ENCODE results near the gene RNU4-1.
A peak's percentile ranks its signal among the peaks of the same experiment; 100 is the strongest.
"Not testable (repeated sequence)": the region's sequence is repeated elsewhere in the genome, so short reads cannot be mapped to it uniquely, and the experiment has no call there.

Gene RNU4-1

GRCh38 chr12:120258323-120258896 lies 34.6 kb downstream of the RNU4-1 start:
- no peak for DNase-seq (ENCODE audit: low read depth in 3 of 3)

GRCh38 chr12:120257041-120257821 lies 35.8 kb downstream of the RNU4-1 start:
- DNase-seq (ENCODE audit: low read depth in 3 of 3): no peak

GRCh38 chr12:120254809-120255208 lies 38.2 kb downstream of the RNU4-1 start:
- DNase-seq (ENCODE audit: low read depth in 3 of 3): no peak

- not testable (repeated sequence) for DNase-seq (ENCODE audit: low read depth in 3 of 3)
Observed at GRCh38 chr12:120253313-120253712, 39.7 kb downstream of the RNU4-1 start.

DNA sequence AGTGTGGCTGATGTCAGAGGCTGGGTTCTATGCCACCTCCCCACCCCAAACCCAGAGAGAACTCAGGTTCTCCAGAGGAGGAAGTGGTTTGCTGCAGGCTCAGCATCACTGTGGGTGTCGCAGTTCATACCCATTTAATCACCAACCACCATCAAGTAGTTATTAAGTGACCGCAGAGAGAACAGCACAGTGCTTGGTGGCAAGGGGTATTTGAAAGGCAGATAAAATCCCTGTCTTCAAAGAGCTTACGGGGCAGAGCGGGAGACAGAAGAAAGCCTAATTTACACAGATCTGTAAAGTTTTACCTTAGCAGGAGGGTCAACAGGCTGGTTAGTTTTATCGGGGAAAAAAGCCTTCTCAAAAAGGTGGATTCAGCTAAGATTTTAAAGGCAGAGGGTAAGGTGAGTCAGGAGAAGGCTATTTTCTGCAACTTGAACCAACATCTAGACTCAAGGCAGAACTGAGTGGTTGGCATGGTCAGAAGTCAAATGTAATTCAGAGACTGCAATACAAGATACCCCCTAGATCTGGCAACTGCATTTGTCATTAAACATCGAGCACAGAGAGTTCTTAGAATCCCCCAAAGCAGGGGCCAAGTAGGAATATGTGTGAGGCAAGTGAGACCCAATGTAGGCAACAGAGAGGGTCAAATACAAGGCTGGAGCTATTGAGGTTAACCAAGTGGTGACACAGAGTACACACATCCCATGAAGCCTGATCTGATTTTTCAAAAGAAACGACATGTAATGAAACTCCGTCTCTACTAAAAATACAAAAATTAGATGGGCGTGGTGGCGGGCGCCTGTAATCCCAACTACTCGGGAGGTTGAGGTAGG lies 40.7 kb downstream of the RNU4-1 start:
- peak in 2 of 3 donors; percentile 39 to 68 for DNase-seq (ENCODE audit: low read depth in 3 of 3)

- not testable (repeated sequence) for DNase-seq (ENCODE audit: low read depth in 3 of 3)
Observed at GRCh38 chr12:120251364-120252070, 41.5 kb downstream of the RNU4-1 start.

- DNase-seq (ENCODE audit: low read depth in 3 of 3): no peak
Observed at GRCh38 chr12:120249875-120250795, 42.9 kb downstream of the RNU4-1 start.

DNA sequence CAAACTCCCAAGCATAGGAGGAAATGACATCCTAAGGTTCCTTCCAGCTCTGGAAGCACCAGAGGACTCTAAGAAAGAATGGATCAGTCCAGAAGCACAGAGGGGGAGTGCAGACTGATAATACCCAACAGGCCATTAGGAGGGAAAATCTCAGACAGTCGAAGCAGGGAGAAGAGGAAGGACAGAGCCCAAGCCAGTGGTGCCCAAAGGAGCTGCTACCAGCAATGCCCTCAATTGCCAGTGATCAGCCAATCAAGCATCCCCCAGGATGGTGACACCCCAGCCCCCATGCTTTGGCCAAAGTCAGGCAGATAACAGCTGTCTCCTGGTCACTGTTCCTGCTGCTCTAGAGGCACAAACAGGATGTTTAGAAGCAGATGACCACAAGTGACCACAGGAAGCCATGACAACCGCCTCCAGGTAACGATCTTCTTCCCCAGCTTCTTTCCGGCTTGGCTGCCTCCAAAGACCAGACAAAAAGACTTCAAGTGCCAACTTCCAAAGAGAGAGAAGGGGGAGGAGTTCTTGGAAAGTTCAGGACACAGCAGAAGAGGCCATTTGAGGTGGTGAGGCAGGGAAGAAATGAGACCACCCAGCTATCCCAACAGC lies 43.7 kb downstream of the RNU4-1 start:
- DNase-seq (ENCODE audit: low read depth in 3 of 3): no peak

DNA sequence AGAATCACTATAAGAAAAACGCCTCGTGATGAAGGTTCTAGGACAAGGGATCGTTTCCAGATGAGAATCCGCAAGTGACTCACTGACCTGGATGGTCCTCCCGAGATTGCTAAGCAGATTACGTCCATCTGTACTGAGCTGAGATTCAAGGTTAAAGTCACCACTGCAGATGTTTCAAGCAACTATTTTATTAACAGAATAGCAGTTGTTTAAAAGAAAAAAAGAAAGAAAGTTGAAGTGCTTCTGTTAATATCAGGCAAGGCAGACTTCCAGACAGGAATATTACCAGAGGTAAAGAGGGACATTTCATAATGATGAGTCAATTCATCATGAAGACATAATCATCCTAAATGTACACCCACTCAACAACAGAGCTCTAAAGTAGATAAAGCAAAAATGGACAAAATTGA lies 45.4 kb downstream of the RNU4-1 start:
- no peak for DNase-seq (ENCODE audit: low read depth in 3 of 3)

DNA sequence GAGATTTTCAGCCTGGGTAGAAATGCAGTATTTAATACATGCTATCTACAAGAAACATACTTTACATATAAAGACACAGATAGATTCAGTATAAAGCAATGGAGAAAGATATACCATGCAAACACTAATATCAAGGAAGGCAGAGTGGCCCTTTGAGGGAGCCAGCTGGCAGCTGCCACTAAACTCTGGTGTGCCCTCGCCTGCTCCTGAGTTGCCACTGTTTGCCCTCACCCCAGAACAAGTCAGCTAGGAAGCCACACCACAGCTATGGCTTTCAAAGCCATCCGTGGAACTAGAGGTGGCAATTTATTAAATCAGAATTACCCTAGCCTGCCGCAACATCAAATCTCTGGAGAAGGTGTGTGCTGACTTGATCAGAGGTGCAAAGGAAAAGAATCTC lies 45.9 kb downstream of the RNU4-1 start:
- no peak for DNase-seq (ENCODE audit: low read depth in 3 of 3)

- DNase-seq (ENCODE audit: low read depth in 3 of 3): not testable (repeated sequence)
Observed at GRCh38 chr12:120246705-120247104, 46.3 kb downstream of the RNU4-1 start.

All from stimulated activated CD4-positive, alpha-beta T cell treated with anti-CD3 and anti-CD28 coated beads, TNF-alpha, amount 100 ng/mL, for 48 hours (primary cell).